Gastroesophageal sphincter (tissue), 4 donors: ENCODE results near the gene CARD19. TPM values are rescaled to one million over a fixed set of nuclear protein-coding genes. Genes with fewer than 3 reads are reported as not detected.

Experiments used
- ATAC-seq: fragments of 150-250 bp; one replicate; pipeline ENCODE4 v1.9.1; 2016; ENCODE audit warnings: mild to moderate bottlenecking, moderate library complexity
- H3K27ac ChIP-seq, 4 donors: fragments of 200-600 bp; sonication (generic) in 3 of 4; 1 replicate in 3 of 4; 2 replicates in 1 of 4; pipeline ENCODE4 v1.5.1; 2016 to 2019
- H3K27me3 ChIP-seq: fragments of 200-600 bp; sonication (generic); one replicate; pipeline ENCODE4 v1.5.1; 2019
- H3K36me3 ChIP-seq, 2 donors: fragments of 200-600 bp; sonication (generic); one replicate each; pipeline ENCODE4 v1.5.1; 2019; ENCODE audit warnings: control low read depth in 1 of 2
- H3K4me1 ChIP-seq, 3 donors: fragments of 200-600 bp; sonication (generic); 1 replicate in 2 of 3; 2 replicates in 1 of 3; pipeline ENCODE4 v1.5.1; 2016 to 2019; ENCODE audit warnings: control low read depth in 2 of 3
- H3K4me3 ChIP-seq, 2 donors: fragments of 200-600 bp; sonication (generic); one replicate each; pipeline ENCODE4 v1.5.1; 2019; ENCODE audit warnings: mild to moderate bottlenecking in 1 of 2, moderate library complexity in 1 of 2
- H3K9me3 ChIP-seq, 3 donors: fragments of 200-600 bp; sonication (generic); one replicate each; pipeline ENCODE4 v1.5.1; 2017 to 2019; ENCODE audit warnings: control low read depth in 2 of 3
- EP300 ChIP-seq: sonication (generic); formaldehyde crosslinking; IDR thresholded peaks from one replicate; pipeline ENCODE4 v1.6.1; 2017; ENCODE audit warnings: antibody characterized with exemption, mild to moderate bottlenecking
- POLR2A ChIP-seq, 2 donors: fragments of 450-650 bp; IDR thresholded peaks; one replicate each; pipeline ENCODE4 v1.6.1; 2017; ENCODE audit warnings: antibody characterized with exemption in 2 of 2, mild to moderate bottlenecking in 2 of 2, moderate library complexity in 1 of 2
- POLR2AphosphoS5 ChIP-seq: sonication (generic); formaldehyde crosslinking; IDR thresholded peaks from one replicate; pipeline ENCODE4 v1.6.1; 2017; ENCODE audit warnings: antibody characterized with exemption
- WGBS, 2 donors: methylation state at CpG; one replicate each; pipeline ENCODE4 v1.1.5; 2018; ENCODE audit warnings: low coverage in 1 of 2; 5-methylcytosine and 5-hydroxymethylcytosine counted together
- total RNA-seq, 4 donors: library from RNA; depleted of rRNA; stranded (reverse); fragments of >200 nt; gene quantifications; one replicate each; pipeline ENCODE4 v1.1.0, GENCODE V29; 2016
- TF ChIP-seq, protein P1 (sequence below), 4 experiments: fragments of 200-600 bp in 2 of 4; fragments of 450-650 bp in 2 of 4; sonication (generic) in 1 of 4; IDR thresholded peaks; one replicate each; pipeline ENCODE4 v1.5.1; 2017 to 2019; ENCODE audit warnings: antibody characterized with exemption in 4 of 4, mild to moderate bottlenecking in 2 of 4, moderate library complexity in 2 of 4

The CARD19 gene
- total RNA-seq, 4 donors from 2014 or later: 78.5 to 82.2 (median 80.1) TPM

DNA sequence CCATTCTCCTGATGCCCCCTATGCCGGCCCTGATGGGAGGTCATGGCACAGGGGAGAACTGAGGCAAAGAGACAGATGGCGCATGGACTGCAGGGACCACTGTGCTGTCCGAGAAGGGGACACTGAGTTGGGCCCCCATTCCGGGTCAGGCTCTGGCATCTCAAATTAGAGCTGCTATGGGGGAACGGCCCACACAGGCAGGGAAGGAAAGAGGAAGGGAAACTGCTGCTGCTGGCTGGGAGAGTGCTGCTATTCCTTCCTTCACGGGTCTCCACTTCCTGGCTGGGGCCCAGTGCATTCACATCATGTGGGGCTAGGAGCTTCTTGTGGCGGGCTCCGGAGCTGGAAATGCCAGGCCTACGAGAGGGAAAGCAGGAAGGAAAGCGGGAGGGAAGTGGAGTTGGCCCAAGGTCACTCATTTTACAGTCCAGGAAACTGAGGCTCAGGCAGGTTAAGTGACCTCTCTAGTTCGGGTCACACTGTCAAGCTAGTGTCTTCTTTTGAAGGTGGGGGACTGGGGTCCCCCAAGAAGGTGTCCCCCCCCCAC is 1.3 kb upstream of the CARD19 start:
- H3K27me3 ChIP-seq: no peaks in the 10 kb centered on the region
- no peak for ATAC-seq
- whole genome bisulfite sequencing, 2 donors: 19 to 25% methylated on average over 4 to 8 of the region's 11 CpGs
- no peaks in the 10 kb centered on the region for H3K36me3 ChIP-seq
- peaks cover 2 to 59% (median 43%) of the 10 kb centered on the region in 3 donors for H3K4me1 ChIP-seq
- H3K4me3 ChIP-seq: peak overlapping the region; percentile 42 to 96
- TF ChIP-seq POLR2A (IDR thresholded peaks at IDR 0.05): no peak
- TF ChIP-seq, protein P1, sequence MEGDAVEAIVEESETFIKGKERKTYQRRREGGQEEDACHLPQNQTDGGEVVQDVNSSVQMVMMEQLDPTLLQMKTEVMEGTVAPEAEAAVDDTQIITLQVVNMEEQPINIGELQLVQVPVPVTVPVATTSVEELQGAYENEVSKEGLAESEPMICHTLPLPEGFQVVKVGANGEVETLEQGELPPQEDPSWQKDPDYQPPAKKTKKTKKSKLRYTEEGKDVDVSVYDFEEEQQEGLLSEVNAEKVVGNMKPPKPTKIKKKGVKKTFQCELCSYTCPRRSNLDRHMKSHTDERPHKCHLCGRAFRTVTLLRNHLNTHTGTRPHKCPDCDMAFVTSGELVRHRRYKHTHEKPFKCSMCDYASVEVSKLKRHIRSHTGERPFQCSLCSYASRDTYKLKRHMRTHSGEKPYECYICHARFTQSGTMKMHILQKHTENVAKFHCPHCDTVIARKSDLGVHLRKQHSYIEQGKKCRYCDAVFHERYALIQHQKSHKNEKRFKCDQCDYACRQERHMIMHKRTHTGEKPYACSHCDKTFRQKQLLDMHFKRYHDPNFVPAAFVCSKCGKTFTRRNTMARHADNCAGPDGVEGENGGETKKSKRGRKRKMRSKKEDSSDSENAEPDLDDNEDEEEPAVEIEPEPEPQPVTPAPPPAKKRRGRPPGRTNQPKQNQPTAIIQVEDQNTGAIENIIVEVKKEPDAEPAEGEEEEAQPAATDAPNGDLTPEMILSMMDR (IDR thresholded peaks at IDR 0.05): no peak
- peaks cover 0 to 8% (median 0%) of the 10 kb centered on the region in 3 donors for H3K9me3 ChIP-seq
- H3K27ac ChIP-seq: peak overlapping the region; percentile 89 to 99 (median 94)

DNA sequence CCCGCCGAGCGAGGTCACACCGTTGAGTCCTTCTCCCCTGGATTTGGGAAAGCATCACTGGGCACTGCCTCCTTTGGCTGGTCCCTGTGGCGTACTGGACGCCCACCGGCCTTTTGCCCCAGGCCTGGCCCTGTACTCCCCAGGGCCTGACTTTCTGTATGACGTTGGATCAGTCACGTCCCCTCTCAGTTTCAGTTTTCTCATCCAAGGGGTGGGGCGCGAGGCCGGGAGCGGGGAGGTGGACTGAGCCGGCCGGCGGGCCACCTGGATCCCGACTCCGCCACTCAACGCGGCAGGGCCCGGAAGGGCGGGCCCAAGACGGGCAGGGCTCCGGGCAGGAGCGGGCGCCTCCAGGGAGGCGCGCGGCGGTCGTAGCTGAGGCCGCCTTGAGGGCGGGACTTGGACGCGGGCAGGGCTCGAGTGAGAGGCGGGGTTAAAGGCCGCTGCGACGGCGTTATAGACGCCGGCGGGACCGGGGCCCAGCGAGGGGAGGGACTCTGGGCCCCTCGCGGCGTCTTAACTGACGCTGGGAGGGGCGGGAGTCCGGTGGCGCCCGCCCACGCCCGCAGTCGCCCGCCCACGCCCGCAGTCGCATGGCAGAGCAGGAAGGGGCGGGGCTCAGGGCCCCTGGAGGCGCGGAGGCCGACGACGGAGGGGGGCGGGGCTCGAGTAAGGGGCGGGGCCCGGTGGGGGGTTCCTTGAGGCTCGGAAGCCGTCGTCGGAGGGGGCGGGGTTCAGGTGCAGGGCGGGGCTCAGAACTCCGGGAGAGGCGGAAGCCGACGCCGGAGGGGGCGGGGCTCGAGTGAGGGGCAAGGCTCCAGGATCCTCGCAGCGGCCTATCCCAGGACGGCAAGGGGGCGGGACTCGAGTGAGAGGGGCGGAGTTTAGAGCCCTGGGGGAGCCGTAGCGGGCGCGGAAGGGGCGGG is 549 bp upstream of the CARD19 start:
- TF ChIP-seq POLR2AphosphoS5: no peak
- peak; percentile 83 to 85 for TF ChIP-seq POLR2A (IDR thresholded peaks at IDR 0.05)
- TF ChIP-seq, protein P1 (IDR thresholded peaks at IDR 0.05): no peak
- no peak for TF ChIP-seq EP300
- Histone ChIP-seq H3K27ac (peak overlapping the region; percentile 89 to 99 (median 94)), H3K27me3 (no peaks in the 10 kb centered on the region), H3K4me3 (peak overlapping the region; percentile 86 to 96), H3K9me3 (peaks cover 0 to 8% (median 0%) of the 10 kb centered on the region in 3 donors), H3K36me3 (no peaks in the 10 kb centered on the region), H3K4me1 (peaks cover 2 to 66% (median 45%) of the 10 kb centered on the region in 3 donors)
- peak; percentile 85 for ATAC-seq
- WGBS, 2 donors: no CpG with 5 or more reads among the region's 95 CpGs

DNA sequence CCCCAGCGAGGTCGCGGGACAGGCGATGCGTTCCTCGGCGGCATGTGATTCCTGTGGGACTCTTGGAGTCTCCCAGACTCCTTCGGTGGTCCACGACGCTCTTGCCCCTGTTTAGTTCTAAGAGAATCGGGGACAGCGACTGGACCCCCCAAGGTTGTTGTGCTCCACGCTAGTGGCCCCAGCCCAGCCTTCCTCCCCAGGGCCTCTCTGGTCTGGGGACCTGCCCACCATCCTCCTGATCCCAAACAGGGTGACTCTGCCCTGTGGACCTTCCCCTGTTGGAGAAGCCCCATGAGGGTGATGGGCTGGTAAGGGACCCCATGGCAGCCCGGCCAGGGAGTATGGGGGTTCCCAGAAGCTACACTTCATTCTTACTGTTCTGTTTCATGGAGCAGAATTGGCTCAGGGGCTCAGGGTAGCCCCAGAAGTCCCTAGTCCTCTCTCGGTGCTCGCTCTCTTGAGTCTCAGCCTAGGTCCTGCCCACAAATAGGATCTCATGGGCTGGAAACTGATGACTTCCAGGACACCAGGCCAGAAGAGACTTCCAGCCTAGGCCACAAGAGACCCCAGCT is 880 bp downstream of the CARD19 start:
- H3K27me3 ChIP-seq: no peaks in the 10 kb centered on the region
- TF ChIP-seq EP300 (no peak), POLR2AphosphoS5 (no peak), POLR2A (IDR thresholded peaks at IDR 0.05) (no peak)
- TF ChIP-seq, protein P1 (IDR thresholded peaks at IDR 0.05): no peak
- 0 to 10% methylated on average over 4 of the region's 16 CpGs for whole genome bisulfite sequencing, 2 donors
- no peaks in the 10 kb centered on the region for H3K9me3 ChIP-seq
- peak overlapping the region; percentile 89 to 98 (median 96) for H3K27ac ChIP-seq
- no peaks in the 10 kb centered on the region for H3K36me3 ChIP-seq
- peaks cover 2 to 66% (median 45%) of the 10 kb centered on the region in 3 donors for H3K4me1 ChIP-seq
- ATAC-seq: no peak
- peak overlapping the region; percentile 86 to 96 for H3K4me3 ChIP-seq

DNA sequence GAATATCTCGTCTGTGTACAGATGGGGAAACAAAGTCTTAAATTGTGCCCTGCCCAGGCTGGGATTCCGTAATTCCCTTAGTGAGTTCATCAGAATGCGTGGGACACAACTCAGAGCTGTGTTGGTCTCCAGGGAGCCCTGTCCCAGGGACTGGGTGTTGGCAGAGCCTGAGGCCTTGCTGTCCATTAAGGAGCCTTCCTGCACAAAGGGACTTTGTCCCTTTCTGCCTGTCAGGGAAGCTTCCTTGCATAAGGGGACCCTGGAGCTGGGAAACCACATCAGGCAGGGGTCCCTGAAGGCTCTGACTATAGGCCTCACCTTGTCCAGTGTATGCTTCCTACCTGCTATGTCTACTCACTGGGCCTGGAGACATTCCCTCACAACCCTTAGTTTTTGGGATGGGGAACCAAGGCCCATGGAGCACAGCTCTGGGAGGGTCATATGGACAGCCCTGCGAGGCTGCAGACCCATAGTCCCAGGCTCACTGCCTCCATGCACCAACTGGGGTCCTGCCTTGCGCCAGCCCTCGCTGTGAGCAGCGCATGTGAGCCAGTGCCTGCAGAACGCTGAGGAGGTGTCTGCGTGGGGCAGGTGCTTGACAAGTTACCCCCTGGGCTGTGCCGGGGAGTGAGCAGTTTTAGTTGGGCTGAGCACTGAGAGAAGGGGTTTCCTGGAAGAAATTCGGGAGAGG is 1.6 kb downstream of the CARD19 start:
- WGBS, 2 donors: 40 to 73% methylated on average over 2 to 4 of the region's 11 CpGs
- ATAC-seq: no peak
- peaks cover 2 to 65% (median 45%) of the 10 kb centered on the region in 3 donors for H3K4me1 ChIP-seq
- no peaks in the 10 kb centered on the region for H3K36me3 ChIP-seq
- no peak for TF ChIP-seq POLR2A (IDR thresholded peaks at IDR 0.05)
- no peak for TF ChIP-seq POLR2AphosphoS5
- TF ChIP-seq, protein P1 (IDR thresholded peaks at IDR 0.05): no peak
- no peak for TF ChIP-seq EP300
- H3K27ac ChIP-seq: peak overlapping the region; percentile 89 to 98 (median 96)
- no peaks in the 10 kb centered on the region for H3K27me3 ChIP-seq
- peak overlapping the region in 1 of 2 donors; percentile 96 for H3K4me3 ChIP-seq
- H3K9me3 ChIP-seq: no peaks in the 10 kb centered on the region
